GM12878 (cell line): ENCODE measurements around the gene TMPRSS3. TPM values are rescaled to one million over a fixed set of nuclear protein-coding genes. Genes with fewer than 3 reads are reported as not detected.

Experiments used
- ATAC-seq: fragments of 200-7000 bp; cut with Tn5 transposase; 3 replicates; pipeline ENCODE4 v1.9.1; 2020; ENCODE audit warnings: mild to moderate bottlenecking, moderate library complexity
- BruUV-seq: library from RNA; stranded (reverse); fragments of 400-500 nt; replicated peaks from 2 replicates; lab custom pipeline; 2021; lab: Mats Ljungman, UMichigan
- CTCF ChIA-PET: fragments of 300-600 bp; sonication (Branson Sonifier 250); formaldehyde crosslinking; extraction: SDS; loops from one replicate; lab custom pipeline; 2021; ENCODE audit warnings: inconsistent platforms; lab: Yijun Ruan, JAX
- POLR2A ChIA-PET: fragments of 350-600 bp; formaldehyde crosslinking; extraction: SDS; loops from one replicate; lab custom pipeline; 2021; ENCODE audit warnings: inconsistent platforms; lab: Charles Lee
- RAD21 ChIA-PET: fragments of 300-600 bp; sonication (Branson Sonifier 250); formaldehyde crosslinking; loops from one replicate; lab custom pipeline; 2023; ENCODE audit warnings: antibody characterized with exemption; ENCODE audit not compliant: unreplicated experiment; lab: Charles Lee
- SMC1A ChIA-PET: fragments of 300-600 bp; sonication (Branson Sonifier 250); formaldehyde crosslinking; loops from one replicate; lab custom pipeline; 2023; ENCODE audit not compliant: unreplicated experiment, uncharacterized antibody; lab: Charles Lee
- DNase-seq: peaks from one replicate; pipeline ENCODE4 v3.0.0-alpha.2; 2011; ENCODE audit warnings: low read depth, low spot score
- FAIRE-seq: peaks from 3 replicates; lab custom pipeline; 2011; peaks lifted over from hg19 to GRCh38; lab: Jason Lieb, UNC
- H2AFZ ChIP-seq: 2 replicates; pipeline ENCODE4 v1.6.0; 2011; ENCODE audit warnings: low read depth, low read length, control low read depth; ENCODE audit not compliant: control insufficient read depth
- H3K27ac ChIP-seq: 2 replicates; pipeline ENCODE4 v1.5.1; 2011; ENCODE audit warnings: control low read depth; ENCODE audit not compliant: control insufficient read depth, insufficient read depth
- H3K27me3 ChIP-seq, 2 experiments: replicated peaks in 1 of 2; 2 replicates each; pipeline versions ENCODE4 v1.6.0 to v1.6.1; 2011; ENCODE audit warnings: low read length in 1 of 2; ENCODE audit not compliant: control insufficient read depth in 2 of 2, insufficient read depth in 2 of 2
- H3K36me3 ChIP-seq, 2 experiments: 2 replicates each; pipeline ENCODE4 v1.5.1; 2011; ENCODE audit warnings: low read length in 1 of 2; ENCODE audit not compliant: control insufficient read depth in 2 of 2, insufficient read depth in 2 of 2
- H3K4me1 ChIP-seq: 2 replicates; pipeline ENCODE4 v1.6.1; 2011; ENCODE audit warnings: mild to moderate bottlenecking, low read length, moderate library complexity, mixed read lengths; ENCODE audit not compliant: control insufficient read depth, insufficient read depth
- H3K4me2 ChIP-seq: 2 replicates; pipeline ENCODE4 v1.6.0; 2011; ENCODE audit warnings: control low read depth; ENCODE audit not compliant: control insufficient read depth, insufficient read depth
- H3K4me3 ChIP-seq: fragments of 200-600 bp; sonication (generic); 2 replicates; pipeline ENCODE4 v1.5.1; 2016
- H3K79me2 ChIP-seq: 2 replicates; pipeline ENCODE4 v1.6.0; 2011; ENCODE audit warnings: low read length; ENCODE audit not compliant: control insufficient read depth, insufficient read depth
- H3K9ac ChIP-seq: 2 replicates; pipeline ENCODE4 v1.8.0; 2011; ENCODE audit warnings: low read length, control low read depth, mixed read lengths; ENCODE audit not compliant: control insufficient read depth, insufficient read depth
- H3K9me3 ChIP-seq: replicated peaks from 3 replicates; pipeline ENCODE4 v1.5.1; 2011; ENCODE audit warnings: mild to moderate bottlenecking, low read length; ENCODE audit not compliant: control insufficient read depth, insufficient read depth
- H4K20me1 ChIP-seq: 2 replicates; pipeline ENCODE4 v1.6.0; 2011; ENCODE audit not compliant: control insufficient read depth, insufficient read depth
- BCL11A ChIP-seq: IDR thresholded peaks from 2 replicates; pipeline ENCODE4 v1.6.1; 2011; ENCODE audit warnings: low read depth, low read length
- CBFB ChIP-seq: IDR thresholded peaks from 2 replicates; pipeline ENCODE4 v1.6.1; 2016; ENCODE audit warnings: antibody characterized with exemption, low read depth
- CREM ChIP-seq: IDR thresholded peaks from 2 replicates; pipeline ENCODE4 v1.6.1; 2014; ENCODE audit warnings: antibody characterized with exemption, low read depth
- EED ChIP-seq: sonication (generic); IDR thresholded peaks from 2 replicates; pipeline ENCODE4 v1.6.1; 2016; ENCODE audit warnings: antibody characterized with exemption, low read depth
- ESRRA ChIP-seq: IDR thresholded peaks from 2 replicates; pipeline ENCODE4 v1.6.1; 2012; ENCODE audit warnings: mild to moderate bottlenecking, low read length, improper control_type of control experiment
- ETV6 ChIP-seq, 2 experiments: fragments of 450-650 bp in 1 of 2; IDR thresholded peaks in 1 of 2; conservative IDR thresholded peaks in 1 of 2; 2 replicates each; pipeline ENCODE4 v1.6.1; 2014; ENCODE audit warnings: antibody characterized with exemption in 1 of 2, borderline replicate concordance in 1 of 2, low read depth in 1 of 2, mild to moderate bottlenecking in 1 of 2, moderate library complexity in 1 of 2
- EZH2 ChIP-seq: IDR thresholded peaks from 2 replicates; pipeline ENCODE4 v1.6.1; 2012; ENCODE audit warnings: low read depth, mild to moderate bottlenecking, control low read depth, inconsistent platforms, low read length, borderline replicate concordance; ENCODE audit not compliant: control insufficient read depth
- FOXM1 ChIP-seq: IDR thresholded peaks from 2 replicates; pipeline ENCODE4 v1.6.1; 2012; ENCODE audit warnings: low read depth, mild to moderate bottlenecking, inconsistent platforms, low read length, moderate library complexity
- HDAC2 ChIP-seq: fragments of 200-600 bp; sonication (generic); IDR thresholded peaks from 2 replicates; pipeline ENCODE4 v1.6.1; 2017
- IRF4 ChIP-seq: IDR thresholded peaks from 2 replicates; pipeline ENCODE4 v1.6.1; 2011; ENCODE audit warnings: low read depth, low read length
- JUNB ChIP-seq: IDR thresholded peaks from 2 replicates; pipeline ENCODE4 v1.6.1; 2016; ENCODE audit warnings: antibody characterized with exemption, mild to moderate bottlenecking
- MEF2A ChIP-seq: IDR thresholded peaks from 2 replicates; pipeline ENCODE4 v1.6.1; 2011; ENCODE audit warnings: low read depth, mild to moderate bottlenecking, low read length, moderate library complexity; ENCODE audit not compliant: insufficient read depth
- MTA2 ChIP-seq: fragments of 450-650 bp; IDR thresholded peaks from 2 replicates; pipeline ENCODE4 v1.6.1; 2016; ENCODE audit warnings: low read depth, mild to moderate bottlenecking, moderate library complexity
- NFIC ChIP-seq: IDR thresholded peaks from 2 replicates; pipeline ENCODE4 v1.6.1; 2012; ENCODE audit warnings: low read depth, mild to moderate bottlenecking, inconsistent platforms, low read length, moderate library complexity
- RUNX3 ChIP-seq: IDR thresholded peaks from 2 replicates; pipeline ENCODE4 v1.6.1; 2012; ENCODE audit warnings: low read length, inconsistent platforms
- SPI1 ChIP-seq: IDR thresholded peaks from 2 replicates; pipeline ENCODE4 v1.6.1; 2011; ENCODE audit warnings: low read depth, mild to moderate bottlenecking, low read length, moderate library complexity, borderline replicate concordance; ENCODE audit not compliant: insufficient read depth
- ZBED1 ChIP-seq: IDR thresholded peaks from 2 replicates; pipeline ENCODE4 v1.6.1; 2016; ENCODE audit warnings: borderline replicate concordance
- WGBS: methylation state at CpG from one replicate; pipeline ENCODE4 v1.1.6; 2016; ENCODE audit warnings: low lambda C conversion rate; ENCODE audit not compliant: insufficient replicate concordance, insufficient coverage; ENCODE audit errors: missing lambda C conversion rate; 5-methylcytosine and 5-hydroxymethylcytosine counted together
- in situ Hi-C: fragments of 300-500 bp; cut with MboI; formaldehyde crosslinking; loops from 9 replicates; pipeline ENCODE4 v1.14.3; 2018; ENCODE audit warnings: mixed read lengths
- intact Hi-C: fragments of 100-400 bp; cut with micrococcal nuclease; formaldehyde crosslinking; loops from one replicate; pipeline ENCODE4 v1.14.2; 2022; ENCODE audit not compliant: unreplicated experiment
- polyA plus RNA-seq, 11 experiments: library from polyadenylated mRNA; depleted of rRNA in 4 of 11; unstranded in 6 of 11; stranded (reverse) in 5 of 11; fragments of >200 nt; fragmentation: Nextera tagmentation in 4 of 11; fragmentation: Illumina TruSeq in 1 of 11; extraction: Ambion mirVana in 4 of 11; extraction: Trizol in 1 of 11; gene quantifications; 1 replicate in 1 of 11; 2 replicates in 10 of 11; pipeline versions ENCODE4 v1.2.1 to v1.2.3, GENCODE V29; 2011 to 2016; ENCODE audit warnings: inconsistent platforms in 2 of 11, missing spikeins in 2 of 11, low read depth in 1 of 11
- total RNA-seq, 4 experiments: library from RNA; depleted of rRNA in 3 of 4; stranded (reverse); fragments of >200 nt in 3 of 4; fragmentation: Illumina TruSeq in 1 of 4; extraction: Trizol in 1 of 4; gene quantifications; 2 replicates each; pipeline versions ENCODE4 v1.2.1 to v1.2.3, GENCODE V29; 2013 to 2021
- TF ChIP-seq, protein P1 (sequence below): IDR thresholded peaks from 2 replicates; pipeline ENCODE4 v1.6.1; 2012; ENCODE audit warnings: low read length, inconsistent platforms
- TF ChIP-seq, protein P2 (sequence below): IDR thresholded peaks from 2 replicates; pipeline ENCODE4 v1.6.1; 2012; ENCODE audit warnings: low read depth, low read length, improper control_type of control experiment

TMPRSS3 gene
- total and polyA plus RNA-seq, 10 of the 15 experiments (the other 5 are each of a cell fraction or from before 2014, with no cell fraction given), result 0.51 to 1.5 (median 0.82) TPM; not detected in 1

DNA sequence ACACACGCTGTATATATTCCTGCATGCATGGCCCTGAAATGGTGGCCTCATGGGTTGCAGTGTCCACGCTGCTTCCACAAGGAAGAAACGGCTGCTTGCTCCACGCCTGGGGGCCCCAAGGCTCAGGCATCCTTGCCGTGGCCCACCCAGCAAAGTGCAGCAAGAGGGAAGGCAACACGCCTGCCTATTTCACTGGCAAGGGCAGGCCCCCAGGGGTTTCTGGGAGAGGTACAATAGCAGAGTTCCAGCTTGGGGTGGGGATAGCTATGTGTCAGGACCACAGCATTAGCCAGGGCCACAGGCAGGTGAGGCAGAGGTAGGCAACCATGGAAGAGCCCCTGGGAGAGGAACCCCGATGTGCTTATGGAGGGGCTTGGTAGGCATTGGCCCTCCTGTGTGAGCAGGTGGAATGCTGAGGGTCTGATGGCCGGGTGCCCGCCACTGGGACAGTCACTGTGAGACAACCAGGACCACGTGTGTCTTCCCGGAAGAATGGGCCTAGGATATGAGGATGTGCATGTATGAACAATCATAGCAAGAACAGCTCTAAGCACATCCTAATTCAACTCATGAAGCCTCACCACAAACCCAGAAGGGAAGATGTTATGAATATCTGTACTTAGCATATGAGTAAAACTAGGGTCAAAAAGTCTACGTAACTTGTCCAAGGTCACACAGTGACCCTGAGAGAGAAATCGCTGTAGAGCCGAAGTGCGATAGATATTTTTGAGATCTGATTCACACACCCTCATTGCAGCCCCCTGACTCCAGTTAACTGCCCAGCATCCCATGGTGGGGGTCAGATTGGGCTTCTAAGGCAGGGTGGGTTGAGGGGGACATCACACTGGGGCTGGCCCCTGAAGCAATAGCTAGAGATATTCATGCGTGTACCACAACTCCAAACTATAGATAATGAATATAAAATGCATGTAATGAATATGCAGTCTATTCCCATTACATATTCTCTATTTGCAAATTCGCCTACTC is 56.8 kb downstream of the TMPRSS3 start:
- Histone ChIP-seq H4K20me1 (no peaks in the 10 kb centered on the region), H3K4me1 (peaks cover 13% of the 10 kb centered on the region), H3K4me2 (no peak overlapping the region), H3K4me3 (no peak overlapping the region), H3K27ac (no peak overlapping the region), H3K36me3 (no peaks in the 10 kb centered on the region), H3K9me3 (no peaks in the 10 kb centered on the region), H3K79me2 (no peaks in the 10 kb centered on the region), H2AFZ (no peak overlapping the region), H3K27me3 (no peaks in the 10 kb centered on the region)
- ATAC-seq (peak; percentile 40), FAIRE-seq (no peak), DNase-seq (no peak)
- 41% methylated on average over 17 of the region's 17 CpGs for WGBS
- BruUV-seq, result no TSS peak
- in situ Hi-C loops, result no loop called here
- RAD21 ChIA-PET, result interaction anchor here (0.8 to 2.9 kb wide), 13 partner anchors 29 to 198 kb away, joined by 3 to 13 read pairs (median 5); no protein-coding TSS in a partner anchor
- SMC1A ChIA-PET, result interaction anchor here (0.6 to 6.7 kb wide), 6 partner anchors 9 to 197 kb away, joined by 3 to 41 read pairs (median 6); no protein-coding TSS in a partner anchor
- POLR2A ChIA-PET, result interaction anchor here (1.0 to 1.7 kb wide), 2 partner anchors 85 to 154 kb away, joined by 3 to 4 read pairs; no protein-coding TSS in a partner anchor
- CTCF ChIA-PET, result interaction anchor here (0.7 to 4.3 kb wide), 15 partner anchors 9 to 198 kb away, joined by 3 to 23 read pairs (median 4); partner anchors contain the start of gene UBASH3A
- intact Hi-C loops, result loop anchor here (1.0 kb wide), 1 partner anchor 111 kb away; no protein-coding TSS in a partner anchor
- TF ChIP-seq CBFB (peak; percentile 63; the same call in 1 of the 2 replicates), HDAC2 (no peak), FOXM1 (peak; percentile 44; the same call in 1 of the 2 replicates), ZBED1 (peak; percentile 45; the same call in 1 of the 2 replicates), RUNX3 (peak; percentile 95), JUNB (peak; percentile 92), EZH2 (no peak), EED (peak; percentile 78; the same call in 1 of the 2 replicates), CREM (peak; percentile 57; the same call in 1 of the 2 replicates), SPI1 (peak; percentile 24; the same call in 1 of the 2 replicates), IRF4 (peak; percentile 85; the same call in 1 of the 2 replicates), MTA2 (no peak), BCL11A (peak; percentile 60; the same call in 1 of the 2 replicates), ETV6 (conservative IDR thresholded peaks at IDR 0.05 in 1 of 2, IDR thresholded peaks at IDR 0.05 in 1 of 2; ENCODE audit: borderline replicate concordance in 1 of 2, low read depth in 1 of 2) (peak in 1 of 2 experiments; percentile 91; a peak in 2 of 4 replicates), NFIC (peak; percentile 81; the same call in 1 of the 2 replicates), ESRRA (peak; percentile 57; the same call in 1 of the 2 replicates), MEF2A (0 out of 2 replicates have a peak, but pooled peaks have one; percentile 20)
- TF ChIP-seq, protein P1, sequence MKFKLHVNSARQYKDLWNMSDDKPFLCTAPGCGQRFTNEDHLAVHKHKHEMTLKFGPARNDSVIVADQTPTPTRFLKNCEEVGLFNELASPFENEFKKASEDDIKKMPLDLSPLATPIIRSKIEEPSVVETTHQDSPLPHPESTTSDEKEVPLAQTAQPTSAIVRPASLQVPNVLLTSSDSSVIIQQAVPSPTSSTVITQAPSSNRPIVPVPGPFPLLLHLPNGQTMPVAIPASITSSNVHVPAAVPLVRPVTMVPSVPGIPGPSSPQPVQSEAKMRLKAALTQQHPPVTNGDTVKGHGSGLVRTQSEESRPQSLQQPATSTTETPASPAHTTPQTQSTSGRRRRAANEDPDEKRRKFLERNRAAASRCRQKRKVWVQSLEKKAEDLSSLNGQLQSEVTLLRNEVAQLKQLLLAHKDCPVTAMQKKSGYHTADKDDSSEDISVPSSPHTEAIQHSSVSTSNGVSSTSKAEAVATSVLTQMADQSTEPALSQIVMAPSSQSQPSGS, result peak; percentile 60
- TF ChIP-seq, protein P2, sequence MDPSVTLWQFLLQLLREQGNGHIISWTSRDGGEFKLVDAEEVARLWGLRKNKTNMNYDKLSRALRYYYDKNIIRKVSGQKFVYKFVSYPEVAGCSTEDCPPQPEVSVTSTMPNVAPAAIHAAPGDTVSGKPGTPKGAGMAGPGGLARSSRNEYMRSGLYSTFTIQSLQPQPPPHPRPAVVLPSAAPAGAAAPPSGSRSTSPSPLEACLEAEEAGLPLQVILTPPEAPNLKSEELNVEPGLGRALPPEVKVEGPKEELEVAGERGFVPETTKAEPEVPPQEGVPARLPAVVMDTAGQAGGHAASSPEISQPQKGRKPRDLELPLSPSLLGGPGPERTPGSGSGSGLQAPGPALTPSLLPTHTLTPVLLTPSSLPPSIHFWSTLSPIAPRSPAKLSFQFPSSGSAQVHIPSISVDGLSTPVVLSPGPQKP, result no peak
- TF ChIP-seq, all 136 proteins: peak for 15
- no peak overlapping the region for H3K9ac ChIP-seq
